ENCODE results near the gene SNX20.
A peak's percentile ranks its signal among the peaks of the same experiment; 100 is the strongest.

SNX20 gene

GRCh38 chr16:50679266-50679665 is 1.8 kb downstream of the SNX20 start:
- no peak for DNase-seq

GRCh38 chr16:50678531-50678930 is 2.6 kb downstream of the SNX20 start:
- no peak for DNase-seq

GRCh38 chr16:50677351-50677750 is 3.8 kb downstream of the SNX20 start:
- DNase-seq = no peak

GRCh38 chr16:50676684-50677225 is 4.4 kb downstream of the SNX20 start:
- DNase-seq = no peak

- DNase-seq = no peak
These were observed 5.2 kb downstream of the SNX20 start for GRCh38 chr16:50675686-50676610.

GRCh38 chr16:50674831-50675230 is 6.3 kb downstream of the SNX20 start:
- no peak for DNase-seq

- DNase-seq = no peak
These were observed 7.4 kb downstream of the SNX20 start for GRCh38 chr16:50673496-50674275.

- DNase-seq = peak; percentile 43
These were observed 9.4 kb downstream of the SNX20 start for GRCh38 chr16:50671644-50672260.

GRCh38 chr16:50670476-50670875 is 10.6 kb downstream of the SNX20 start:
- no peak for DNase-seq

- DNase-seq = no peak
These were observed 11.4 kb downstream of the SNX20 start for GRCh38 chr16:50669741-50670140.

- no peak for DNase-seq
These were observed 12.6 kb downstream of the SNX20 start for GRCh38 chr16:50668368-50669008.

- DNase-seq = no peak
These were observed 13.4 kb downstream of the SNX20 start for GRCh38 chr16:50667497-50668367.

GRCh38 chr16:50666658-50667496 is 14.2 kb downstream of the SNX20 start:
- DNase-seq = no peak

GRCh38 chr16:50665128-50665878 is 15.8 kb downstream of the SNX20 start:
- DNase-seq = peak; percentile 78

GRCh38 chr16:50664270-50664669 is 16.8 kb downstream of the SNX20 start:
- DNase-seq = no peak

GRCh38 chr16:50662306-50662940 is 18.7 kb downstream of the SNX20 start:
- DNase-seq = no peak

GRCh38 chr16:50659806-50660205 is 21.3 kb downstream of the SNX20 start:
- DNase-seq = no peak

GRCh38 chr16:50657241-50657640 is 23.9 kb downstream of the SNX20 start:
- DNase-seq = no peak

GRCh38 chr16:50655558-50656055 is 25.5 kb downstream of the SNX20 start:
- DNase-seq = no peak

All from stimulated activated CD4-positive, alpha-beta T cell treated with anti-CD3 and anti-CD28 coated beads, Interleukin-12 subunit alpha, Interleukin-12 subunit beta, amount 100 ng/mL, for 4 hours (primary cell).